GM23338 (cell line): ENCODE measurements around the gene SEC16A. TPM values are rescaled to one million over a fixed set of nuclear protein-coding genes. Genes with fewer than 3 reads are reported as not detected.

Source experiments
- ATAC-seq: fragments of 200-7000 bp; cut with Tn5 transposase; 3 replicates; pipeline ENCODE4 v1.9.1; 2020
- DNase-seq: peaks from one replicate; pipeline ENCODE4 v3.0.0-alpha.2; 2015; ENCODE audit warnings: low spot score
- H2AFZ ChIP-seq: fragments of 200-600 bp; sonication (generic); 2 replicates; pipeline ENCODE4 v1.8.0; 2016; ENCODE audit warnings: antibody characterized with exemption, mild to moderate bottlenecking, moderate library complexity
- H3F3A ChIP-seq: fragments of 200-600 bp; sonication (generic); replicated peaks from 2 replicates; pipeline ENCODE4 v1.8.0; 2017; ENCODE audit warnings: antibody characterized with exemption, mixed run types, low read depth
- H3K27ac ChIP-seq: fragments of 200-600 bp; sonication (generic); 2 replicates; pipeline ENCODE4 v1.6.1; 2016; ENCODE audit warnings: low read depth
- H3K27me3 ChIP-seq: fragments of 200-600 bp; sonication (generic); 2 replicates; pipeline ENCODE4 v1.8.0; 2016; ENCODE audit warnings: mild to moderate bottlenecking, mixed run types, moderate library complexity; ENCODE audit not compliant: insufficient read depth
- H3K36me3 ChIP-seq: fragments of 200-600 bp; sonication (generic); 2 replicates; pipeline ENCODE4 v1.8.0; 2016; ENCODE audit warnings: mild to moderate bottlenecking; ENCODE audit not compliant: insufficient read depth
- H3K4me1 ChIP-seq: fragments of 200-600 bp; sonication (generic); 2 replicates; pipeline ENCODE4 v1.8.0; 2016; ENCODE audit warnings: mild to moderate bottlenecking, moderate library complexity; ENCODE audit not compliant: insufficient read depth
- H3K4me2 ChIP-seq: fragments of 200-600 bp; sonication (generic); 2 replicates; pipeline ENCODE4 v1.7.1; 2017; ENCODE audit warnings: mixed run types
- H3K4me3 ChIP-seq: fragments of 200-600 bp; sonication (generic); 2 replicates; pipeline ENCODE4 v1.6.1; 2016; ENCODE audit warnings: mixed run types
- H3K79me2 ChIP-seq: fragments of 200-600 bp; sonication (generic); replicated peaks from 2 replicates; pipeline ENCODE4 v1.8.0; 2017; ENCODE audit warnings: mild to moderate bottlenecking; ENCODE audit not compliant: insufficient read depth
- H3K9me2 ChIP-seq: fragments of 200-600 bp; sonication (generic); 2 replicates; pipeline ENCODE4 v1.8.0; 2017; ENCODE audit not compliant: insufficient read depth
- H4K20me1 ChIP-seq: fragments of 200-600 bp; sonication (generic); replicated peaks from 2 replicates; pipeline ENCODE4 v1.8.0; 2017; ENCODE audit warnings: mild to moderate bottlenecking; ENCODE audit not compliant: insufficient read depth
- H3K27ac Mint-ChIP-seq: 2 replicates; pipeline ENCODE4 v1.8.0; 2020; ENCODE audit warnings: inconsistent platforms, mild to moderate bottlenecking, moderate library complexity, mixed read lengths
- H3K27me3 Mint-ChIP-seq: 3 replicates; pipeline ENCODE4 v1.8.0; 2022; ENCODE audit warnings: low read depth, mild to moderate bottlenecking, moderate library complexity, mixed read lengths, inconsistent platforms; ENCODE audit not compliant: insufficient read depth, poor library complexity
- H3K36me3 Mint-ChIP-seq: 3 replicates; pipeline ENCODE4 v1.8.0; 2021; ENCODE audit warnings: low read depth, mild to moderate bottlenecking, inconsistent platforms, moderate library complexity, mixed read lengths
- H3K4me1 Mint-ChIP-seq: 3 replicates; pipeline ENCODE4 v1.8.0; 2020; ENCODE audit warnings: mild to moderate bottlenecking, inconsistent platforms, mixed read lengths
- H3K4me3 Mint-ChIP-seq: 3 replicates; pipeline ENCODE4 v1.8.0; 2021; ENCODE audit warnings: moderate library complexity, mild to moderate bottlenecking, inconsistent platforms, mixed read lengths
- H3K9me3 Mint-ChIP-seq: 3 replicates; pipeline ENCODE4 v1.8.0; 2020; ENCODE audit warnings: moderate library complexity, mild to moderate bottlenecking, inconsistent platforms, mixed read lengths
- CREB1 ChIP-seq: fragments of 250-450 bp; sonication (Bioruptor Pico); IDR thresholded peaks from 2 replicates; pipeline ENCODE4 v1.5.0; 2020; ENCODE audit warnings: low read depth, mild to moderate bottlenecking, moderate library complexity
- EZH2 ChIP-seq: fragments of 200-600 bp; sonication (generic); IDR thresholded peaks from one replicate; pipeline ENCODE4 v1.8.0; 2017; ENCODE audit warnings: antibody characterized with exemption, mild to moderate bottlenecking, low read depth; ENCODE audit not compliant: unreplicated experiment
- EZH2phosphoT487 ChIP-seq: fragments of 200-600 bp; sonication (generic); IDR thresholded peaks from one replicate; pipeline ENCODE4 v1.8.1; 2018; ENCODE audit warnings: antibody characterized with exemption; ENCODE audit not compliant: unreplicated experiment
- JUNB ChIP-seq: IDR thresholded peaks from one replicate; pipeline ENCODE4 v1.6.1; 2016; ENCODE audit warnings: antibody characterized with exemption; ENCODE audit not compliant: unreplicated experiment
- POLR2AphosphoS5 ChIP-seq: IDR thresholded peaks from 2 replicates; pipeline ENCODE4 v1.6.1; 2016; ENCODE audit warnings: antibody characterized with exemption, low read depth
- STAT1 ChIP-seq: IDR thresholded peaks from one replicate; pipeline ENCODE4 v1.6.1; 2016; ENCODE audit warnings: antibody characterized with exemption; ENCODE audit not compliant: unreplicated experiment
- long read RNA-seq: library from polyadenylated mRNA; unstranded; transcript quantifications from one replicate; pipeline ENCODE4 v2.0.0, GENCODE V29; 2020; ENCODE audit not compliant: unreplicated experiment
- polyA plus RNA-seq: library from polyadenylated mRNA; unstranded; fragments of >200 nt; fragmentation: Nextera tagmentation; extraction: Ambion mirVana; gene quantifications from 2 replicates; pipeline ENCODE4 v1.2.1, GENCODE V29; 2016
- total RNA-seq: library from RNA; depleted of rRNA; stranded (reverse); fragments of >200 nt; shearing (Covaris generic); gene quantifications from 2 replicates; pipeline ENCODE4 v1.2.3, GENCODE V29; 2014; rRNA removed
- TF ChIP-seq, protein P1 (sequence below): IDR thresholded peaks from 2 replicates; pipeline ENCODE4 v1.6.1; 2016; ENCODE audit warnings: antibody characterized with exemption

Gene SEC16A, protein sequence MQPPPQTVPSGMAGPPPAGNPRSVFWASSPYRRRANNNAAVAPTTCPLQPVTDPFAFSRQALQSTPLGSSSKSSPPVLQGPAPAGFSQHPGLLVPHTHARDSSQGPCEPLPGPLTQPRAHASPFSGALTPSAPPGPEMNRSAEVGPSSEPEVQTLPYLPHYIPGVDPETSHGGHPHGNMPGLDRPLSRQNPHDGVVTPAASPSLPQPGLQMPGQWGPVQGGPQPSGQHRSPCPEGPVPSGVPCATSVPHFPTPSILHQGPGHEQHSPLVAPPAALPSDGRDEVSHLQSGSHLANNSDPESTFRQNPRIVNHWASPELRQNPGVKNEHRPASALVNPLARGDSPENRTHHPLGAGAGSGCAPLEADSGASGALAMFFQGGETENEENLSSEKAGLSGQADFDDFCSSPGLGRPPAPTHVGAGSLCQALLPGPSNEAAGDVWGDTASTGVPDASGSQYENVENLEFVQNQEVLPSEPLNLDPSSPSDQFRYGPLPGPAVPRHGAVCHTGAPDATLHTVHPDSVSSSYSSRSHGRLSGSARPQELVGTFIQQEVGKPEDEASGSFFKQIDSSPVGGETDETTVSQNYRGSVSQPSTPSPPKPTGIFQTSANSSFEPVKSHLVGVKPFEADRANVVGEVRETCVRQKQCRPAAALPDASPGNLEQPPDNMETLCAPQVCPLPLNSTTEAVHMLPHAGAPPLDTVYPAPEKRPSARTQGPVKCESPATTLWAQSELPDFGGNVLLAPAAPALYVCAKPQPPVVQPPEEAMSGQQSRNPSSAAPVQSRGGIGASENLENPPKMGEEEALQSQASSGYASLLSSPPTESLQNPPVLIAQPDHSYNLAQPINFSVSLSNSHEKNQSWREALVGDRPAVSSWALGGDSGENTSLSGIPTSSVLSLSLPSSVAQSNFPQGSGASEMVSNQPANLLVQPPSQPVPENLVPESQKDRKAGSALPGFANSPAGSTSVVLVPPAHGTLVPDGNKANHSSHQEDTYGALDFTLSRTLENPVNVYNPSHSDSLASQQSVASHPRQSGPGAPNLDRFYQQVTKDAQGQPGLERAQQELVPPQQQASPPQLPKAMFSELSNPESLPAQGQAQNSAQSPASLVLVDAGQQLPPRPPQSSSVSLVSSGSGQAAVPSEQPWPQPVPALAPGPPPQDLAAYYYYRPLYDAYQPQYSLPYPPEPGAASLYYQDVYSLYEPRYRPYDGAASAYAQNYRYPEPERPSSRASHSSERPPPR (N-terminal part only)
- total RNA-seq, result 54.3 and 59.2 TPM in 2 replicates
- polyA plus RNA-seq, result 34.0 and 35.7 TPM in 2 replicates
- long read RNA-seq, partial matches to known transcripts, result 0 of 4 reads
- long read RNA-seq, other reads (novel, unspliced or antisense), result 4 of 4 reads

DNA sequence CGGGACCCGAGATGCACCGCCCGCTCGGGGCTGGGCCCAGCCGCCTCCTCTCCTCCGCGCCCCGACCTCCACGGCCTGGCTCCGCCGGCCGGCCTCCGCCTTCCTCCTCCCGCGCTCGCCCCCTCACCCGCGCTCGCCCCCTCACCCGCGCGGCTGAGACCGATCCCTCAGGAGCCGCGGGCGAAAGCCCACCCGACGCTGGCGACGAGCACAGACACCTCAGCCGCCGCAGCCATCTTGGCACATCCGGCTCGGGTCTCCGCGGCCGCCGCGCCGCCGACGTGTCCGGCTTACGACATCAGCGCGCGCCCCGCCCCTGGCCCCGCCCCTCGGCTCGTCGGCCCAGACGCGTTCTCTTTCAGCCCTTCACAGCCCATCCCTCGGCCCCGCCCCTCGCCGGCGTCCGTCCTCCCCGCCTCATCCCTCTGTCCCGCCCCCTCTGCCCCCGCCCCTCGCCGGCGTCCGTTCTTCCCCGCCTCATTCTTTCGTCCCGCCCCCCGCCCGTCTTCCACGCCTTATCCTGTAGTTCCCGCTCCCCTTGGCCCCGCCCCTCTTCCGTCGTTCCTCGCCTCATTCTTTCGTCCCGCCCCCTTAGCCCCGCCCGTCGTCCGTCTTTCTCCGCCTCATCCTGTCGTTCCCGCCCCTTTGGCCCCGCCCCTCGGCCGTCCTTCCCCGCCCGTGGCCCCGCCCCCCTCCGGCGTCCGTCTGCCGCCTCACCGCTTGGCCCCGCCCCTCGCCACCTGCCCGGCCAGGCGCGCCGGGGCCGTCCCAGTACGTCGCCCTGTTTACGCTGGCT lies at the start of gene SEC16A:
TSS of gene SEC16A (minus strand) at position 248 of the 796 bp plus-strand sequence. CDS start 5,425 bp downstream, outside the sequence.
- TF ChIP-seq EZH2 (no peak), STAT1 (no peak), POLR2AphosphoS5 (peak; percentile 87), JUNB (no peak), CREB1 (CRISPR knock-in tag) (peak; percentile 98), EZH2phosphoT487 (no peak)
- TF ChIP-seq, protein P1, sequence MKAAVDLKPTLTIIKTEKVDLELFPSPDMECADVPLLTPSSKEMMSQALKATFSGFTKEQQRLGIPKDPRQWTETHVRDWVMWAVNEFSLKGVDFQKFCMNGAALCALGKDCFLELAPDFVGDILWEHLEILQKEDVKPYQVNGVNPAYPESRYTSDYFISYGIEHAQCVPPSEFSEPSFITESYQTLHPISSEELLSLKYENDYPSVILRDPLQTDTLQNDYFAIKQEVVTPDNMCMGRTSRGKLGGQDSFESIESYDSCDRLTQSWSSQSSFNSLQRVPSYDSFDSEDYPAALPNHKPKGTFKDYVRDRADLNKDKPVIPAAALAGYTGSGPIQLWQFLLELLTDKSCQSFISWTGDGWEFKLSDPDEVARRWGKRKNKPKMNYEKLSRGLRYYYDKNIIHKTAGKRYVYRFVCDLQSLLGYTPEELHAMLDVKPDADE, result 0 out of 2 replicates have a peak, but pooled peaks have one; percentile 43
- Mint-ChIP-seq H3K36me3 (peaks cover 11% of the 10 kb centered on the region), H3K4me3 (peak within 1 kb of the TSS; percentile 90), H3K9me3 (no peaks in the 10 kb centered on the region), H3K27me3 (peaks cover 18% of the 10 kb centered on the region), H3K27ac (peak within 1 kb of the TSS; percentile 97), H3K4me1 (peaks cover 13% of the 10 kb centered on the region)
- Histone ChIP-seq H3K9me2 (no peaks in the 10 kb centered on the region), H3F3A (0 out of 2 replicates have a peak, but pooled peaks cover 13% of the 10 kb centered on the region), H3K36me3 (no peaks in the 10 kb centered on the region; the same call in 1 of the 2 replicates), H3K27me3 (no peaks in the 10 kb centered on the region), H3K4me2 (peak within 1 kb of the TSS; percentile 94), H4K20me1 (peaks cover 25% of the 10 kb centered on the region), H3K79me2 (peaks cover 48% of the 10 kb centered on the region), H3K4me3 (peak within 1 kb of the TSS; percentile 88), H3K4me1 (peaks cover 9% of the 10 kb centered on the region), H3K27ac (peak within 1 kb of the TSS; percentile 100), H2AFZ (peak within 1 kb of the TSS; percentile 75; the same call in 1 of the 2 replicates)
- peak; percentile 64 for ATAC-seq
- peak; percentile 99 for DNase-seq
